ENCODE measurements around the gene TUBA3D. TPM values are rescaled to one million over a fixed set of nuclear protein-coding genes. Genes with fewer than 3 reads are reported as not detected.
"Not testable (repeated sequence)": the region's sequence is repeated elsewhere in the genome, so short reads cannot be mapped to it uniquely, and the experiment has no call there.

The TUBA3D gene
- total RNA-seq, 1 experiment from 2014 or later = not detected

DNA sequence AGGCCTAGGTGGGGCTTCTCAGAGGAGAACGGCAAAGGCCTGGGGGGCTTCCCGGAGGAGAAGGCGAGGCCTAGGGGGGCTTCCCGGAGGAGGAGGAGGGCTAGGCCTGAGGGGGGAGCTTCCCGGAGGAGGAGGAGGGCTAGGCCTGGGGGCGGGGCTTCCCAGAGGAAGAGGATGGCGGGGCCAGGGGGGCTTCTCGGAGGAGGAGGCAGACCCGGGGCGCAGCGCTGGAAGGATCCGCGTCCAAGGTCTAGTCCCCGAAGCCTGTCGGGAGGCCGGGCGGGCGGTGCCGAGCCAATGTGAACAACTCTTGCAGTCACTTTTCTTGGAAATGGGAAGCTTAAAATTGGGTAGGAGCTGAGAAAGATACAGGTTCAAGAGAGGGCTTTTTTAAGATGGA, 30.0 kb upstream of the TUBA3D start:
- POLR2A ChIA-PET = no interaction called here
- no peak for DNase-seq (ENCODE audit: low read depth, low spot score)
- Histone ChIP-seq H3K36me3 (ENCODE audit: control insufficient read depth, insufficient read depth, low read length) (no peaks in the 10 kb centered on the region), H3K27me3 (ENCODE audit: control insufficient read depth, insufficient read depth, low read length) (peaks cover 3% of the 10 kb centered on the region), H3K4me1 (ENCODE audit: control insufficient read depth, insufficient read depth, low read length) (no peaks in the 10 kb centered on the region), H3K4me3 (ENCODE audit: low read depth in 2 of 2, low read length in 2 of 2) (no peak overlapping the region), H3K9me3 (ENCODE audit: control insufficient read depth, insufficient read depth, low read depth, low read length) (no peaks in the 10 kb centered on the region), H3K27ac (ENCODE audit: low read length) (no peak overlapping the region)
- ATAC-seq = no peak
- CTCF ChIA-PET = no interaction called here
- BruUV-seq (replicated peaks) = no TSS peak
- in situ Hi-C loops (cut with HindIII; ENCODE audit: low pct_unique_long_range_greater_than_20kb, low sequenced_read_pairs) = no loop called here
- TF ChIP-seq TCF7L2 (IDR thresholded peaks at IDR 0.05; ENCODE audit: low read depth, low read length) = no peak
- TF ChIP-seq, protein P1, sequence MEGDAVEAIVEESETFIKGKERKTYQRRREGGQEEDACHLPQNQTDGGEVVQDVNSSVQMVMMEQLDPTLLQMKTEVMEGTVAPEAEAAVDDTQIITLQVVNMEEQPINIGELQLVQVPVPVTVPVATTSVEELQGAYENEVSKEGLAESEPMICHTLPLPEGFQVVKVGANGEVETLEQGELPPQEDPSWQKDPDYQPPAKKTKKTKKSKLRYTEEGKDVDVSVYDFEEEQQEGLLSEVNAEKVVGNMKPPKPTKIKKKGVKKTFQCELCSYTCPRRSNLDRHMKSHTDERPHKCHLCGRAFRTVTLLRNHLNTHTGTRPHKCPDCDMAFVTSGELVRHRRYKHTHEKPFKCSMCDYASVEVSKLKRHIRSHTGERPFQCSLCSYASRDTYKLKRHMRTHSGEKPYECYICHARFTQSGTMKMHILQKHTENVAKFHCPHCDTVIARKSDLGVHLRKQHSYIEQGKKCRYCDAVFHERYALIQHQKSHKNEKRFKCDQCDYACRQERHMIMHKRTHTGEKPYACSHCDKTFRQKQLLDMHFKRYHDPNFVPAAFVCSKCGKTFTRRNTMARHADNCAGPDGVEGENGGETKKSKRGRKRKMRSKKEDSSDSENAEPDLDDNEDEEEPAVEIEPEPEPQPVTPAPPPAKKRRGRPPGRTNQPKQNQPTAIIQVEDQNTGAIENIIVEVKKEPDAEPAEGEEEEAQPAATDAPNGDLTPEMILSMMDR (IDR thresholded peaks at IDR 0.05) = no peak
- TF ChIP-seq POLR2AphosphoS5 (IDR thresholded peaks at IDR 0.05; ENCODE audit: low read depth, low read length) = no peak
- no peak for TF ChIP-seq SIN3A (IDR thresholded peaks at IDR 0.05; ENCODE audit: borderline replicate concordance, insufficient read depth, low read depth, low read length)
- TF ChIP-seq, protein P2, sequence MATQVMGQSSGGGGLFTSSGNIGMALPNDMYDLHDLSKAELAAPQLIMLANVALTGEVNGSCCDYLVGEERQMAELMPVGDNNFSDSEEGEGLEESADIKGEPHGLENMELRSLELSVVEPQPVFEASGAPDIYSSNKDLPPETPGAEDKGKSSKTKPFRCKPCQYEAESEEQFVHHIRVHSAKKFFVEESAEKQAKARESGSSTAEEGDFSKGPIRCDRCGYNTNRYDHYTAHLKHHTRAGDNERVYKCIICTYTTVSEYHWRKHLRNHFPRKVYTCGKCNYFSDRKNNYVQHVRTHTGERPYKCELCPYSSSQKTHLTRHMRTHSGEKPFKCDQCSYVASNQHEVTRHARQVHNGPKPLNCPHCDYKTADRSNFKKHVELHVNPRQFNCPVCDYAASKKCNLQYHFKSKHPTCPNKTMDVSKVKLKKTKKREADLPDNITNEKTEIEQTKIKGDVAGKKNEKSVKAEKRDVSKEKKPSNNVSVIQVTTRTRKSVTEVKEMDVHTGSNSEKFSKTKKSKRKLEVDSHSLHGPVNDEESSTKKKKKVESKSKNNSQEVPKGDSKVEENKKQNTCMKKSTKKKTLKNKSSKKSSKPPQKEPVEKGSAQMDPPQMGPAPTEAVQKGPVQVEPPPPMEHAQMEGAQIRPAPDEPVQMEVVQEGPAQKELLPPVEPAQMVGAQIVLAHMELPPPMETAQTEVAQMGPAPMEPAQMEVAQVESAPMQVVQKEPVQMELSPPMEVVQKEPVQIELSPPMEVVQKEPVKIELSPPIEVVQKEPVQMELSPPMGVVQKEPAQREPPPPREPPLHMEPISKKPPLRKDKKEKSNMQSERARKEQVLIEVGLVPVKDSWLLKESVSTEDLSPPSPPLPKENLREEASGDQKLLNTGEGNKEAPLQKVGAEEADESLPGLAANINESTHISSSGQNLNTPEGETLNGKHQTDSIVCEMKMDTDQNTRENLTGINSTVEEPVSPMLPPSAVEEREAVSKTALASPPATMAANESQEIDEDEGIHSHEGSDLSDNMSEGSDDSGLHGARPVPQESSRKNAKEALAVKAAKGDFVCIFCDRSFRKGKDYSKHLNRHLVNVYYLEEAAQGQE (IDR thresholded peaks at IDR 0.05; ENCODE audit: insufficient read depth in 1 of 2, low read depth in 2 of 2, low read length in 1 of 2) = no peak
- intact Hi-C loops (cut with micrococcal nuclease; ENCODE audit: unreplicated experiment) = no loop called here

DNA sequence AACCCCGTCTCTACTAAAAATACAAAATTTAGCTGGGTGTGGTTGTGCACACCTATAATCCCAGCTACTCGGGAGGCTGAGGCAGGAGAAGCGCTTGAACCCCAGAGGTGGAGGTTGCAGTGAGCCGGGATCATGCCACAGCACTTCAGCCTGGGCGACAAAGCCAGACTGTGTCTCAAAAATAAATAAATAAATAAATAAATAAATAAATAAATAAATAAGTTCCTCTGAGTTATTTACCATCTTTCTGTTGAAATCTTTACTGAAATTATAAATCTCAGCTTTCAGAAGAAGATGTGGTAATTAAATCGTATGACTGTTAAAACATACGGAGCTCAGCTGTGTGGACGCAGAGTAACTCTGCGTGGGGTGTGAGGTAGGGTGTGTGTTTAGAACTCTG, 27.9 kb upstream of the TUBA3D start:
- H3K27ac ChIP-seq (ENCODE audit: low read length); POLR2A ChIA-PET; ATAC-seq; H3K9me3 ChIP-seq (ENCODE audit: control insufficient read depth, insufficient read depth, low read depth, low read length); H3K27me3 ChIP-seq (ENCODE audit: control insufficient read depth, insufficient read depth, low read length); H3K4me3 ChIP-seq (ENCODE audit: low read depth in 2 of 2, low read length in 2 of 2); H3K36me3 ChIP-seq (ENCODE audit: control insufficient read depth, insufficient read depth, low read length); CTCF ChIA-PET; DNase-seq (ENCODE audit: low read depth, low spot score); in situ Hi-C loops (cut with HindIII; ENCODE audit: low pct_unique_long_range_greater_than_20kb, low sequenced_read_pairs); BruUV-seq (replicated peaks); intact Hi-C loops (cut with micrococcal nuclease; ENCODE audit: unreplicated experiment); H3K4me1 ChIP-seq (ENCODE audit: control insufficient read depth, insufficient read depth, low read length): not testable (repeated sequence)

DNA sequence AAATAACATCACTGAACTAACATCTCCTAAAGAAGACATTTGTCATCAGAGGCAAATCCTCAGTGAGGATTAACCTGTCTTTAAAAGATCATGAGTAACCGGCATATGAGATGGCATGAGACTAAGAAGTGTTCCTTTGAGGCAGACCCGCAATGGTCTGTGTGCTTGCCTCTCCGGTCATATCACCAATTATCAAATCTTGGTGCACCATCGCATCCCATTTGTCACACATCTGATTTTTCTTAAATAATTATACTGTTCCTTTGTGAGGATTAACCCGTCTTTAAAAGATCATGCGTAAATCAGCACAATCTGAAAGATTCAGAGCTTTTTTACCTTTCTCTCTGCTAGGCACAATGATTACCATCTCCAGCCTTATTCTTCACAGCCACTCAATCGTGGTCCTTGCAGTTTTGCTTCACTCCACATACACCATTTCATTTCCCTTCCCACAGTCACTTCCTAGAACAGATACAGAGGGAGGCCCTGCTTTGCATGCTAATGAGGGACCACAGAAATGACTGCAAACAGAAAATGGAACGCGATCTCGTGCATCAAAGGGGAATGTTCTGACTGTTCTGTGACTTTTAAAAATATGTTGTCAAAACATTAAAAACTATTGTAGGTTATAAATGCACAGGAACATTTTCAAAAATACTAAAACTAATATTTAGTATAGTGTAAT, 24.5 kb upstream of the TUBA3D start:
- intact Hi-C loops (cut with micrococcal nuclease; ENCODE audit: unreplicated experiment); H3K27me3 ChIP-seq (ENCODE audit: control insufficient read depth, insufficient read depth, low read length); ATAC-seq; H3K4me1 ChIP-seq (ENCODE audit: control insufficient read depth, insufficient read depth, low read length); CTCF ChIA-PET; DNase-seq (ENCODE audit: low read depth, low spot score); H3K36me3 ChIP-seq (ENCODE audit: control insufficient read depth, insufficient read depth, low read length); H3K27ac ChIP-seq (ENCODE audit: low read length); H3K9me3 ChIP-seq (ENCODE audit: control insufficient read depth, insufficient read depth, low read depth, low read length); BruUV-seq (replicated peaks); H3K4me3 ChIP-seq (ENCODE audit: low read depth in 2 of 2, low read length in 2 of 2); POLR2A ChIA-PET; in situ Hi-C loops (cut with HindIII; ENCODE audit: low pct_unique_long_range_greater_than_20kb, low sequenced_read_pairs): not testable (repeated sequence)

DNA sequence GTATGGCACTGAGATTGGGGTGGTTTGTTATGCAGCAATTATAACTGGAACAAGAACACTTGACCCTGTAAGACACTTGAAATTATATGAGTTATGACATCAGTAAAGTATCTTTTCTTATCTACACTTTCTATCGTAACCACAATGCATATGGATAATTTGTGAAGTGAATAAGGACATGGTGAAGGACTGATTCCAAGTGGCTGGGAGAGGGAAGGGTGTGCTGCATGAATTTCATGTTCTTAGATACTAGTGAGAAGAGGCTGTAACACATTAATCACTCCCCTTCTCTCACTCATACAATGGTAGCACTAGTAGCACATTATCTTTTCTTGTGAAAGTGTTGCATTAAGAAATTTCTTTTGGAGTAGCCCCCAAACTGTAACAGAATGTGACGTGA, 21.0 kb upstream of the TUBA3D start:
- H3K27me3 ChIP-seq (ENCODE audit: control insufficient read depth, insufficient read depth, low read length); H3K27ac ChIP-seq (ENCODE audit: low read length); H3K9me3 ChIP-seq (ENCODE audit: control insufficient read depth, insufficient read depth, low read depth, low read length); BruUV-seq (replicated peaks); in situ Hi-C loops (cut with HindIII; ENCODE audit: low pct_unique_long_range_greater_than_20kb, low sequenced_read_pairs); H3K4me3 ChIP-seq (ENCODE audit: low read depth in 2 of 2, low read length in 2 of 2); CTCF ChIA-PET; DNase-seq (ENCODE audit: low read depth, low spot score); ATAC-seq; H3K36me3 ChIP-seq (ENCODE audit: control insufficient read depth, insufficient read depth, low read length); H3K4me1 ChIP-seq (ENCODE audit: control insufficient read depth, insufficient read depth, low read length); intact Hi-C loops (cut with micrococcal nuclease; ENCODE audit: unreplicated experiment); POLR2A ChIA-PET: not testable (repeated sequence)

DNA sequence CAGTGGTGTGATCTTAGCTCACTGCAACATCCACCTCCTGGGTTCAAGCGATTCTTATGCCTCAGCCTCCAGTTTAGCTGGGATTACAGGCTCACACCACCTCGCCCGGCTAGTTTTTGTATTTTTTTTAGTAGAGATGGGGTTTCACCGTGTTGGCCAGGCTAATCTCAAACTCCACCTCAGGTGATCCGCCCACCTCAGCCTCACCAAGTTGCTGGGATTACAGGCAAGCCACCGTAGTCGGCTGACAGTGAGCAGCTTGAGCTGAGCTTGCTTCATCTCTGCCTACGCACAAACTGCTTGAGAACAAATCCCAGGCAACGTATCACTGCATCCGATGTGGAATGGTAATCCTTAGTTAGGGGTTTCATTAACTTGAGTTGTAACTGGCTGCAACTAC, 8.2 kb upstream of the TUBA3D start:
- BruUV-seq (replicated peaks); intact Hi-C loops (cut with micrococcal nuclease; ENCODE audit: unreplicated experiment); H3K27ac ChIP-seq (ENCODE audit: low read length); H3K4me1 ChIP-seq (ENCODE audit: control insufficient read depth, insufficient read depth, low read length); ATAC-seq; CTCF ChIA-PET; in situ Hi-C loops (cut with HindIII; ENCODE audit: low pct_unique_long_range_greater_than_20kb, low sequenced_read_pairs); DNase-seq (ENCODE audit: low read depth, low spot score); H3K4me3 ChIP-seq (ENCODE audit: low read depth in 2 of 2, low read length in 2 of 2); H3K9me3 ChIP-seq (ENCODE audit: control insufficient read depth, insufficient read depth, low read depth, low read length); H3K27me3 ChIP-seq (ENCODE audit: control insufficient read depth, insufficient read depth, low read length); H3K36me3 ChIP-seq (ENCODE audit: control insufficient read depth, insufficient read depth, low read length): not testable (repeated sequence)
- POLR2A ChIA-PET = interaction anchor here (0.6 kb wide), 1 partner anchor 44 kb away, joined by 5 read pairs; no protein-coding TSS in a partner anchor
